Skin of body (tissue), 2 donors: ENCODE data around the gene DCDC2C. TPM values are rescaled to one million over a fixed set of nuclear protein-coding genes. Genes with fewer than 3 reads are reported as not detected.

Source experiments
- DNase-seq: peaks from one replicate; lab custom pipeline; 2025; lab: John Stamatoyannopoulos, UW
- total RNA-seq: library from RNA; depleted of rRNA; stranded (reverse); fragments of >200 nt; gene quantifications from one replicate; pipeline ENCODE4 v1.2.3, GENCODE V29; 2014

Gene DCDC2C
- total RNA-seq, 1 donor from 2014 or later = 0.20 TPM

GRCh38 chr2:3743951-3744555, 40.7 kb downstream of the DCDC2C start:
- no peak for DNase-seq

- DNase-seq = no peak
These were observed 42.5 kb downstream of the DCDC2C start for GRCh38 chr2:3745920-3746319.

- DNase-seq = no peak
These were observed 43.8 kb downstream of the DCDC2C start for GRCh38 chr2:3747032-3747654.

- no peak for DNase-seq
These were observed 44.5 kb downstream of the DCDC2C start for GRCh38 chr2:3747826-3748225.

- DNase-seq = no peak
These were observed 45.8 kb downstream of the DCDC2C start for GRCh38 chr2:3749201-3749600.

GRCh38 chr2:3751251-3751650, 47.9 kb downstream of the DCDC2C start:
- DNase-seq = no peak

GRCh38 chr2:3751806-3752205, 48.4 kb downstream of the DCDC2C start:
- no peak for DNase-seq

- DNase-seq = no peak
These were observed 49.0 kb downstream of the DCDC2C start for GRCh38 chr2:3752376-3752775.

- DNase-seq = no peak
These were observed 50.2 kb downstream of the DCDC2C start for GRCh38 chr2:3753561-3753960.

- DNase-seq = no peak
These were observed 50.9 kb downstream of the DCDC2C start for GRCh38 chr2:3754280-3754679.

GRCh38 chr2:3754795-3755194, 51.4 kb downstream of the DCDC2C start:
- no peak for DNase-seq

- no peak for DNase-seq
These were observed 51.9 kb downstream of the DCDC2C start for GRCh38 chr2:3755277-3755676.

- no peak for DNase-seq
These were observed 52.9 kb downstream of the DCDC2C start for GRCh38 chr2:3756306-3756705.

GRCh38 chr2:3758906-3759305, 55.5 kb downstream of the DCDC2C start:
- no peak for DNase-seq

GRCh38 chr2:3759331-3759730, 56.0 kb downstream of the DCDC2C start:
- DNase-seq = no peak

- DNase-seq = no peak
These were observed 56.4 kb downstream of the DCDC2C start for GRCh38 chr2:3759761-3760160.

- DNase-seq = no peak
These were observed 57.9 kb downstream of the DCDC2C start for GRCh38 chr2:3761272-3761671.

- DNase-seq = no peak
These were observed 59.5 kb downstream of the DCDC2C start for GRCh38 chr2:3762771-3763447.

- DNase-seq = no peak
These were observed 63.4 kb downstream of the DCDC2C start for GRCh38 chr2:3766824-3767223.

- DNase-seq = no peak
These were observed 65.8 kb downstream of the DCDC2C start for GRCh38 chr2:3768960-3769765.

- no peak for DNase-seq
These were observed 66.4 kb downstream of the DCDC2C start for GRCh38 chr2:3769766-3770165.
